ENCODE results near the gene MYORG. TPM values are rescaled to one million over a fixed set of nuclear protein-coding genes. Genes with fewer than 3 reads are reported as not detected.

Gene MYORG
- total RNA-seq, 2 experiments from 2014 or later = 0.98 to 3.9 TPM

DNA sequence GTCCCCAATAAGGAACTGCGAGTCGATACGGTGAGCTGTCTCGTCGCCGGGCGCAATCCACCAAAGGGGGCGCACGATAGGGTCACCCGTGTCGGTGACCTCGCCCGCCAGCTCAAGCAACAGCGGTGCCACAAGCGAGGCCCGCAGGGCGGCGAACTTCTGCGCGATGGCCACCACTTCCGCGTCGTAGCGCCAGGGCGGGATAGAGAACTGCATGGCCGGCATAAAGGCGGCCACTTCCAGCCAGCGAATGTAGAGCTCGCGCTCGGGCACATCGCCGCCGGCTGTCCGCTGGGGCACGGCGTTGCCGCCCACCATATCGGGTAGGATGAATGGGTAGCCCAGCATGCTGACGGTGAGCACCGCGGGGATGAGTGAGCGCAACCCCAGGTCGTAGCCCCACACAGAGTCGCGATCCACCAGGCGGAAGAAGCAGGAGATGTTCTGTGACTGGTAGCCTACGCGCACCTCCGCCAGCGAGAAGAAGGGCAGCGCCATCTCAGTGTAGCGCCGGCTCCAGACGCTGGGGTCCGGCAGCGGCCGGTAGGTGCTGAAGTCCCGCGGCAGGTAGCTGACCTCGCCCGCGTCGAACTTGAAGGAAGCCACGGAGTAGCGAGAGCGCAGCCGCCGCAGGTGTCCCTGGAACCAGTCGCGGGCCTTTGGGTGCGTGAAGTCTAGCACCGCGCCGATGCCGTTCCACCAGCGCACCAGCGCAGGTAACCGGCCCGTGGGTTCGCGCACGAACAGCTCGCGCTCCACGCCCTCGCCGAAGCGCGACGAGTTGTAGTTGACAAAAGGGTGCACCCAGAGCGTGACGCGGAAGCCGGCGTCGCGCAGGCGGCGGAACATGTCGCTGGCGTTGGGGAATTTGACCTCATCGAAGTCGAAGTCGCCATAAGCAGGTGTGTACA lies 5.5 kb downstream of the MYORG start:
- Histone ChIP-seq H3K36me3 (ENCODE audit: insufficient read depth, low read length) (no peaks in the 10 kb centered on the region; the same call in 1 of the 2 replicates), H3K4me3 (ENCODE audit: low read depth, low read length, poor library complexity, severe bottlenecking) (no peak overlapping the region), H2AFZ (ENCODE audit: low read length) (no peak overlapping the region), H4K20me1 (ENCODE audit: insufficient read depth, low read length) (no peaks in the 10 kb centered on the region), H3K79me2 (ENCODE audit: insufficient read depth, low read depth, low read length) (no peaks in the 10 kb centered on the region), H3K9me2 (ENCODE audit: insufficient read depth, low read length) (no peaks in the 10 kb centered on the region), H3K9me3 (ENCODE audit: low read length) (no peaks in the 10 kb centered on the region), H3K27ac (ENCODE audit: low read depth, low read length, poor library complexity, severe bottlenecking) (no peak overlapping the region), H3K4me1 (ENCODE audit: insufficient read depth, low read length, poor library complexity, severe bottlenecking) (peaks cover 15% of the 10 kb centered on the region), H3K4me2 (ENCODE audit: low read length) (no peak overlapping the region)
- CTCF ChIA-PET (ENCODE audit: unreplicated experiment) = no interaction called here
- BruUV-seq (replicated peaks) = no TSS peak
- POLR2A ChIA-PET = no interaction called here
- DNase-seq (ENCODE audit: low spot score) = no peak
- intact Hi-C loops (cut with micrococcal nuclease; ENCODE audit: unreplicated experiment) = no loop called here
- no peak for TF ChIP-seq EZH2phosphoT487 (IDR thresholded peaks at IDR 0.05; ENCODE audit: borderline replicate concordance, low read depth, low read length)
- no peak for TF ChIP-seq CTCF (conservative IDR thresholded peaks at IDR 0.05; ENCODE audit: low read length)

- H3K36me3 ChIP-seq (ENCODE audit: insufficient read depth, low read length) = no peaks in the 10 kb centered on the region; the same call in 1 of the 2 replicates
- ChIA-PET POLR2A (interaction anchor here (0.6 kb wide), 1 partner anchor 50 kb away, joined by 4 read pairs; no protein-coding TSS in a partner anchor), CTCF (ENCODE audit: unreplicated experiment) (no interaction called here)
- no peak overlapping the region for H3K4me3 ChIP-seq (ENCODE audit: low read depth, low read length, poor library complexity, severe bottlenecking)
- H3K4me2 ChIP-seq (ENCODE audit: low read length) = no peak overlapping the region
- H2AFZ ChIP-seq (ENCODE audit: low read length) = no peak overlapping the region
- peaks cover 7% of the 10 kb centered on the region for H3K4me1 ChIP-seq (ENCODE audit: insufficient read depth, low read length, poor library complexity, severe bottlenecking)
- intact Hi-C loops (cut with micrococcal nuclease; ENCODE audit: unreplicated experiment) = no loop called here
- TF ChIP-seq CTCF (conservative IDR thresholded peaks at IDR 0.05; ENCODE audit: low read length) (no peak), EZH2phosphoT487 (IDR thresholded peaks at IDR 0.05; ENCODE audit: borderline replicate concordance, low read depth, low read length) (no peak)
- H3K79me2 ChIP-seq (ENCODE audit: insufficient read depth, low read depth, low read length) = no peaks in the 10 kb centered on the region
- no TSS peak for BruUV-seq (replicated peaks)
- no peaks in the 10 kb centered on the region for H3K9me2 ChIP-seq (ENCODE audit: insufficient read depth, low read length)
- H3K9me3 ChIP-seq (ENCODE audit: low read length) = no peaks in the 10 kb centered on the region
- DNase-seq (ENCODE audit: low spot score) = no peak
- H4K20me1 ChIP-seq (ENCODE audit: insufficient read depth, low read length) = no peaks in the 10 kb centered on the region
- H3K27ac ChIP-seq (ENCODE audit: low read depth, low read length, poor library complexity, severe bottlenecking) = no peak overlapping the region
Observed at GRCh38 chr9:34370335-34370969, 6.2 kb downstream of the MYORG start.
